Iris pigment epithelial cell (primary cell): ENCODE results near the gene CDK5RAP2.
"Not testable (repeated sequence)": the region's sequence is repeated elsewhere in the genome, so short reads cannot be mapped to it uniquely, and the experiment has no call there.

Source experiments
- DNase-seq: peaks from one replicate; pipeline ENCODE4 v3.0.0-alpha.2; 2011; ENCODE audit warnings: low read depth

CDK5RAP2 gene

DNA sequence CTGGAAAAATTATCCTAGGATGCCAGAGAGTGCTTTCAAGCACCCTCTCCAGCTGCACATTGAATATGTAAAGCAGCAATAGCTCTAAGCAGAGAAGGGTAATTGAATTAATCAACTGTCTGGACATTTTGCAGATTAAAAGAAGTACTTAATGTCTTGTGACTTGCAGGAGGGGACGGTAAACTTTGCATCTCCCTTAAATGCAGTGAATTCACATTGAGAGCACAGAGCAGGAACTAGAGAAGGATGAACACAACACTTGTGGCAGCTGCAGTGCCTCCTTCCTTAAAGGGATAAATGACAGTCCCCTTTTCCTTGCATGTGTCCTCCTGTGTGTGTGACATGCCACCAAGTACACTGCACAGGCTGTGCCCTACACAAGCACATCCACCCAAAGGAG, 7.4 kb upstream of the CDK5RAP2 start:
- DNase-seq: no peak

GRCh38 chr9:120583958-120584369, 4.0 kb upstream of the CDK5RAP2 start:
- DNase-seq: peak; percentile 88

- peak; percentile 20 for DNase-seq
Observed at GRCh38 chr9:120579139-120580050, 572 bp downstream of the CDK5RAP2 start.

- DNase-seq: no peak
Observed at GRCh38 chr9:120574473-120574872, 5.5 kb downstream of the CDK5RAP2 start.

DNA sequence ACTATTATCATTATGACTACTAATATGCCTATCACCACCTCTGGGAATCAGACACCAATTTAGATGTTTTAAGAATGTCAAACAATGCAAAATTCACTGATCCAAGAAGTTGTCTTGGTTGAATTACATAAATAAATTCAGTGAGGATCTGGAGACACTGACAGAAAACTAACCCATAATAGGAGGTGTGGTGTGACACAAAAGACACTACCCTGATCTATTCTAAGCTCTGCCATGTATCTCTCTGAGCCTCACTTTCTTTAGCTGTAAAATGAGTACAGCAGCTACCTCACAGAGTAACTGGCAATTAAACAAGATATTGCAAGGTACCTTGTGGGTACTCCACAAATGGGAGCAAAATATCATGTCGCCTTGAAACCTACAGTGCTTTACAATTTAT, 7.5 kb downstream of the CDK5RAP2 start:
- DNase-seq: no peak

GRCh38 chr9:120571443-120572257, 8.3 kb downstream of the CDK5RAP2 start:
- no peak for DNase-seq

- DNase-seq: no peak
Observed at GRCh38 chr9:120570296-120570695, 9.7 kb downstream of the CDK5RAP2 start.

- no peak for DNase-seq
Observed at GRCh38 chr9:120569556-120569955, 10.4 kb downstream of the CDK5RAP2 start.

DNA sequence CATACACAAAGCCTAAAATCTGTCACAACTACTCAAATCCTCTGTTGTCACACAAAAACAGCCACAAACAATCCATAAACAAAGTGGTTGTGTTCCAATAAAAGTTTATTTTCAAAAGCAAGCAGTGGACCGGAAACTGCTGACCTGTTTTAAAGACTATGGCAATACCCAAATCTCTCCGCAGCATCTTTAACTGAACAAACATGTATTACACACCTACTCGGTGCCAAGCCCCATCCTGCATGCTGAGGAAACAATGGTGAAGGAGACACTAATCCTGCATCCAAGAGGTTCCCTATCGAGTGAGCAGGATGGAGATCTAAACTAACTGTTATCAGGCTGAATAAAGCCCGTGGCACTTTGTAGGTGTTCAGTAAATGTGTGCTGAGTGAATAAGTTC, 11.2 kb downstream of the CDK5RAP2 start:
- DNase-seq: no peak

DNA sequence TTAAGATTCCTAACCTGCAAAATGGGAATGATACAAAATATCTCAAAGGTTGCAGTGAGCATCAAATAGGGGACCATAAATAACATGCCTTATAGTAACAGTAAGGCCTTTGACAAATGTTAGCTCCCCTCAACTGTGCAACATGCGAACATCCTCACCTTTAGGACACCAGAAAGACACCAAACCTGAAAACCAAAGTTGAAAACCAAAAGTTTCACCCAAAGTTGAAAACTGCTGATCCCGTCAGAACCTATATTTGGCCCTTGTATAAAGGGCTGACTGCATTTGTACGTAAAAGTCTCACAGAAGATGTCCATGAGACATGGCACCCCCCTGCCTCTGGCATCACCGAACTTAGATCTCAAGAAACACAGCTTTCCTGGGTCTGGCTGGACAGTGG, 12.1 kb downstream of the CDK5RAP2 start:
- DNase-seq: no peak

DNA sequence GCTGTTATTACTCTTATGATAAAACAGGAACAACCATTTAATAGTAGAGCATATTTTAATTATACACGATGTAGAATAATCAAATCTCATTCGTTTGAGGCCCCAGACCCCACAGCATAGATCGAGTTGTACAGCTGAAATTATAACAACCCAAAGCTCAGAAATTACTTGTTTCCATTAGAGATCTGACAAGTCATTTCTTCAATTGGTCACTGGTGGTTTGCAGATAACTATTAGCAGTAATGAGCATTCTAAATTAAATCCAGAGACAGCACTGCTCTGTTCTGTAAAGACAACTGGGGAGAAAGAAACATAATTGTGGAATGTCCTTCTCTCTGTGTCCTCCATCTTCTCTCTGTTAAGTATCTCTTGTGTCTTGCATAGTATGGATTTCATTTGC, 12.9 kb downstream of the CDK5RAP2 start:
- no peak for DNase-seq

- DNase-seq: no peak
Observed at GRCh38 chr9:120564589-120564988, 15.4 kb downstream of the CDK5RAP2 start.

GRCh38 chr9:120562861-120563443, 17.0 kb downstream of the CDK5RAP2 start:
- no peak for DNase-seq

DNA sequence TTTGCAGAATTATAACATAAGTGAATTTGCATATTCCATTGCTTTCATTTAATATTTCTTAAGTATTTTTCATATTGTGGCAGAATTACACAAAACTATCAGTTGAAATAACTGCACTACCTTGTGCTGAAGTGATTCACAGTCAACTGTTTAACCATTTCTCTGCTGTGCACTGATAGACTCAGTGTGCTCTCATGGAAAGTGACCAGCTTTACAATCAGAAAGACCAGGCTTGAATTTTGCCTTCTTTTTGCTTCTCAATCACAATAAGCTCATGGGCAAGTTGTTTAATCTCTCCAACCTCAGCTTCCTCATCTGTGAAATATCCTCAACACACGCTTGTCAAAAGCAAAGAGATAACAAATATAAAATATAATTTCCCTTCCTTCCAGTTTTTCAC, 18.3 kb downstream of the CDK5RAP2 start:
- DNase-seq: no peak

- no peak for DNase-seq
Observed at GRCh38 chr9:120559546-120559945, 20.4 kb downstream of the CDK5RAP2 start.

DNA sequence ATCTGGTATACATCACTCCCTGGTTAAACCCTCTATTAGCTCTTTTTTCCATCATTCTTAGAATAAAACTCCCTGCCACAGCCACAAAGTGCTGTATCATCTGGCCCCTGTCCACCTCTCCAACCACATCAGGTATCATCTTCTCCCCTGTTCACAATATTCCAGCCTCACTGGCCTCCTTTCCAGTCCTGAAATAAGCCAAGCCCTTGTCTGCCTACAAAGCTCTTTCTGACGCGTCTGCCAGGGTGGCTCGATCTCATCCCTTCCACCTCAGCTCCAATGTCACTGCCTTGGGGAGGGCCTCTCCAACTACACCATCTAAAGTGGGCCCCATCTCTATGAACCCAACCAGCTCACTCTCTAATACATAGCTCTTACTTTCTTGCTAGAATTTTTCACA, 21.5 kb downstream of the CDK5RAP2 start:
- DNase-seq: no peak

GRCh38 chr9:120557205-120557604, 22.8 kb downstream of the CDK5RAP2 start:
- no peak for DNase-seq

DNA sequence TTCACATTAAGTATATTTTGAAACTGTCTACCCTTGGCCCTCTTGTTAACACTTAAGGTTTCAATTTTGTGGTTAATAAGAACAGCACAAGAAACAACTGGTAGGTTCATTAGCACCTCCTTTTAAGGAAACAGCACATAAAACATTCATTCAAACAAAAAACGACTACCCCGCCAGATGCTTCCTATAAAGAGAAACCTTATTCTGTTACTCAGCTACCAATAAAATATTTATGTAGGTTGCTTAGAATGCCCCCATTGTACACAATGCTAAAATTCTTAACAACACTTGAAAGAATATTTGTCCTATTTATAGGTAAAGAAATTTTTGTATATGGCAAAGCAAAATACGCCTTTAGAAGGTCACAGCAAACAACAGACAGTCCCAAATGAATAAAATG, 23.2 kb downstream of the CDK5RAP2 start:
- DNase-seq: no peak

GRCh38 chr9:120555839-120556238, 24.1 kb downstream of the CDK5RAP2 start:
- DNase-seq: no peak

GRCh38 chr9:120552210-120552704, 27.7 kb downstream of the CDK5RAP2 start:
- DNase-seq: not testable (repeated sequence)

- no peak for DNase-seq
Observed at GRCh38 chr9:120545701-120546550, 34.0 kb downstream of the CDK5RAP2 start.

DNA sequence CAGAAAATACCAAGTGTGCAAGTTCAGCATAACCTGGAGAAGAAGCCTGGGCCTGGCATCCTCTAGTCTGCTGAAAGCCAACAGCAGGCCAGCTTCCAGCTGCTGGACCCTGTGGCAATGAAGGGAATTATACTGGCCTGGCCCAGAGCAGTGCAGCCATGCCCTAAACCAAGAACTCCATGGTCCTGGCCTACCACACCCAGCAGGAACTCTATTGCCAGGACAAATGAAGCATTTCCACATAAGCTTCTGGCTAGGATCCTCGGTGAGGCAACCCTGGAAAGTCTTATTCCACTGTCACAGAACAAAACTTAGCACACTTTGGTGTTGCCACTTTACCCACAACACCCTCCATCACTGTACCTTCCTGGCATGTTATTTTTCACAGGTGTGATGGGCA, 35.5 kb downstream of the CDK5RAP2 start:
- no peak for DNase-seq
